GM19043 (cell line): Measurements from ENCODE around the gene MAP3K19.
"Not testable (repeated sequence)": the region's sequence is repeated elsewhere in the genome, so short reads cannot be mapped to it uniquely, and the experiment has no call there.

Source experiments
- ATAC-seq: cut with Tn5 transposase; IDR thresholded peaks from one replicate; pipeline ENCODE4 v1.9.1; 2021; ENCODE audit warnings: low read depth; ENCODE audit not compliant: unreplicated experiment

MAP3K19 gene

DNA sequence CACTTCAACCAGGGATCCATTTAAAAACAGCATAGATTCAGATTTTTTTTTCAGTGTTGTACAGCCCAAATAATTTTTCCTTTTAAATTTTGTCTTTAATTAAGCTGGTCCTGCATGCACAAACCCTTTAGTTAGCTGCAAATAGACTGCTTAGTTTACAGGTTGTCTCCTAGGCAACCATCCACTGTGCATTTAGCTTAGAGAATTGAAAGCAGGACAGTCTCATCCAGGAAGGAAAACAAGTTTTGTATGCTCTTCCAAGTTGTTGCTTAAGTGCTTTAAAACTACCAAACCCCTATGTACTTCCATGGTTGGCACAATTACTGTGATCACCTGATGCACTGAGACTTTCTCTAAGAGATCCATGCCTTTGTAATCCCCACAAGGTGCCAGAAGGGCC is at the start of gene MAP3K19:
Gene MAP3K19, minus strand, starts transcription at position 148 of the 400 bp plus-strand sequence. CDS start 22,800 bp downstream, outside the sequence.
- ATAC-seq = no peak

DNA sequence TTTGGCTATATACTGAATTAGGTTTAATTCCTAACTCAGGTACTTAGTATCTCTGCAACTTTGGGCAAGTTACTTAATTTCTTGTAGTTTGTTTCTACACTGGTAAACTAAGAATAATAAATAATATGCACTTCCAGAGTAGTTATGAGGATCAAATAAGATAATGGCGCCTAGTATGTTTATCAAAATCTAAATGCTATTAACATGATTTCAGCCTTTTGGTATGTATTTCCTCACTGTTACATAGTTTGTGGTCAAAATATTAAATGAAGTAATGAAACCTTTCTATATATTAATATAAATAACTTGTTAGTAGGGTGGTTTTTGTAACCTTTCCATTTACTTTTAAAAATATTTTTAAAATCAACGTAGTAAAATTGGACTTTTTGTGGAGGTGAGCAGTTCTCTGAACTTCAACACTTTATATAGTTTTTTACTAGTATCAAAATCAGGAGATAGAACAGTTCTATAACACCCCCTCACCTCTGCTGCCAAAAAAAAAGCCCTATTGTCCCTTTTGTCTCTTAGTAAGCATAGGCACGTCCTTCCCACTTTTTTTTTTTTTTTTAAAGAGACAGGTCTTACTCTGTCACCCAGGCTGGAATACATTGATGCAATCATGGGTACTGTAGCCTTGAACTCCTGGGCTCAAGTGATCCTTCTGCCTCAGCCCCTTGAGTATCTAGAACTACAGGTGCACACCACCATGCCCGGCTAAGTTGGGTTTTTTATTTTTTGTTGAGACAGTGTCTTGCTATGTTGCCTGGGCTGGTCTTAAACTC is 49.6 kb upstream of the MAP3K19 start:
- ATAC-seq = no peak

DNA sequence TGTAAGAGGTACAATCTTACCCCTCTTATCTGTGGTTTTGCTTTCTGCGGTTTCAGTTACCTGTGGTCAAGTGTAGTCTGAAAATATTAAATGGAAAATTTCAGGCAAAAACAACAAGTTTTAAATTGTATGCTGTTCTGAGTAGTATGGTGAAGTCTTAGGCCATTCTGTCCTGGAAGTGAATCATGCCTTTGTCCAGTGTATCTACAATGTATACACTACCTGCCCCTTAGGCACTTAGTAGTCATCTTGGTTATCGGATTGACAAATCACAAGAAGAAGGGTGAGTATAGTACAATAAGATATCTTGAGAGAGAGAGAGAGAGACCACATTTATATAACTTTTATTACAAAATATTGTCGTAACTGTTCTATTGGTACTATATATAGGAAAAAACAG is 48.3 kb upstream of the MAP3K19 start:
- no peak for ATAC-seq

GRCh38 chr2:135094508-135094907 is 47.3 kb upstream of the MAP3K19 start:
- ATAC-seq = no peak

DNA sequence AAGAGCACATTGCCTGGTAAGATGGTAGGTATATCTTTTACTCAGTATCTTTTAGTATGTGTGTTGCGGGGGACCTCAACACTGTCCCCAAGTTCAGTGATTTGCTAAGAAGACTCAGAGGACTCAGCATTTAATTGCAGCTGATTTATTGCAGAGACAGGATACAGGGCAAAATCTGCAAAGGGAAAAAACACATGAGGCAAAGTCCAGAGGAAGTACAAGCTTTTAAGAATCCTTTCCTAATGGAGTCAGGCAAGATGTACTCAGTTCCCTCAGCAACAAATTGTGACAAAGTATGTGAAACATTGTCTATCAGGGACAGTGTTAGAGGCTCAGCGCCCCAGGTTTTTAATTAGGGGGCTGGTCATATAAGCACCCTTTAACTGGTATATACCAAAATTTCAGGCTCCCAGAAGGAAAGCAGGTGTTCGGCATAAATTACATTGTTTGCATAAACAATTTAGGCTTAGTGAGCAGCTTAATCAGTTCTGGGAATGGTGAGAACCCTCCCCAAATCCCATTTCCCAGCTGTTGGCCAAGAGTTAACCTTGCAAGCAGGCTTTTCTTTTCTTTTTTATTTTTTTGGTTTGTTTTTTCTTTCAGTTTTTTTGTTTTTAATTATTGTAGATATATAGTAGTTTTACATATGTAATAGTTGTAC is 46.6 kb upstream of the MAP3K19 start:
- ATAC-seq = no peak

DNA sequence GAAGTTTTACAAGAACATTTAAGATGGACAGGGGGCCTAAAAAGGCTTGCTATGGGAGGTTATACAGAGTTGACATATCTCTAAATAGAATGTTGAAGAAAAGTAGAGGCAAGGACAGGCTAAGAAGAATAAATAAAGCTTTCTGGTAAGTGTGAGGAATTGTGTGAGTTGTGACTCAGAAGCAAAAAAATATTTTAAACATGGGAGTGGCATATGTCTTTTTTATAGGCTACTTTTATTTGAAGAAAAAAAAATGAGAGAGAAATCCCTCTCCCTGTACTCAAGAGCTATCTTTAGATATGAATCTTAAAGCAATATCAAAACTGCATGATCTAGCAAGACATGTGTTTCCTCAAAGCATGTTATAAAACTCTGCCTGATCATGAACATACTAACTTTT is 45.9 kb upstream of the MAP3K19 start:
- no peak for ATAC-seq

GRCh38 chr2:135091681-135092080 is 44.4 kb upstream of the MAP3K19 start:
- ATAC-seq = no peak

DNA sequence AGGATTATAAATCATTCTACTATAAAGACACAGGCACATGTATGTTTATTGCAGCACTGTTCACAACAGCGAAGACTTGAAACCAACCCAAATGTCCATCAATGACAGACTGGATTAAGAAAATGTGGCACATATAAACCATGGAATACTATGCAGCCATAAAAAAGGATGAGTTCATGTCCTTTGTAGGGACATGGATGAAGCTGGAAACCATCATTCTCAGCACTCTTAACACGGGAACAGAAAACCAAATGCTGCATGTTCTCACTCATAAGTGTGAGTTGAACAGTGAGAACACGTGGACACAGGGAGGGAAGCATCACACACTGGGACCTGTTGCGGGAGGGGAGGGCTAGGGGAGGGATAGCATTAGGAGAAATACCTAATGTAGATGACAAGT is 42.4 kb upstream of the MAP3K19 start:
- ATAC-seq = not testable (repeated sequence)

DNA sequence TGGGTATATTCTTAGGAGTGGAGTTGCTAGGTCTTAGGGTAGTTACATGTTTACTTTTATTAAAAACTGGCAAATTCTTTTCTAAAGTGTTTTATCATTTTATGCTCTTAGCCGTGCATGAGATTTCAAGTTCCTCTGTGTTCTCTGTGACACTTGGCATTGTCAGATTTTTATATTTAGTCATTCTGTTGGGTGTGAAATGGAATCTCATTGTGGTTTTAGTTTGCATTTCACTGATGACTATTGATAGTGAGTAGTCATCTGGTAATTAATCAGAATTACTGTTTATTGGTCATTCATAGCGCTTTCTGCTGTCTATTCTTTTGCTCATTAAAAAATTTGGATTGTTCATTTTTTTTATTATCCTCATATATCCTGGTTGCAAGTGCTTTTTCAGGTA is 39.0 kb upstream of the MAP3K19 start:
- no peak for ATAC-seq

DNA sequence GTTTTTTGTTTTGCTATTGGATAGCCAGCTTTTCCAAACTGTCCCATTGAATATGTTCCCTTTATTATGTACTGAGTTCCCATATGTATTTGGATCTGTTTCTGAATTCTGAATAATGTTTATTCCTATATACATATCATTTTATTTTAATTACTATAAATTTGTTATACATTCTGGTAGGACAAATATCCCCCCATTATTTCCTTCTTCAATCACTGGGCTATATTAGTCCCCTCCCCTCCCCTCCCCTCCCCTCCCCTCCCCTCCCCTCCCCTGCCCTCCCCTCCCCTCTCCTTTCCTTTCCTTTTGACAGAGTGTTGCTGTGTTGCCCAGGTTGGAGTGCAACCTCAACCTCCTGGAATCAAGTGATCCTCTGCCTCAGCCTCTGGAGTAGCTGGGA is 31.2 kb upstream of the MAP3K19 start:
- no peak for ATAC-seq

DNA sequence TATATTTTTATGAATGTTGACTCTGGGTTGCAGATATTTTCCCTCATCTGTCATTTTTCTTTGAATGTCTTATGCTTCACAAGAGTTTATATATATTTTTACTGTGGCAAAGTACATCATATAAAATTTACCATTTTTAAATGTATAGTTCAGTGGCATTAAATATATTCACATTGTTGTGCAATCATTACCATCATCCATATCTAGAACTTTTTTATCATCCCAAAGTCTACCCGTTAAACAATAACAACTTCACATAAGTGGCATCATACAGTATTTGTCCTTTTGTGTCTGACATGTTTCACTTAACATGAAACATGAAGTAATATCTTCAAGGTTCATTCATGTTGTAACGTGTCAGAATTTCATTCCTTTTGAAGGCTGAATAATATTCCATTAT is 29.3 kb upstream of the MAP3K19 start:
- ATAC-seq = no peak

DNA sequence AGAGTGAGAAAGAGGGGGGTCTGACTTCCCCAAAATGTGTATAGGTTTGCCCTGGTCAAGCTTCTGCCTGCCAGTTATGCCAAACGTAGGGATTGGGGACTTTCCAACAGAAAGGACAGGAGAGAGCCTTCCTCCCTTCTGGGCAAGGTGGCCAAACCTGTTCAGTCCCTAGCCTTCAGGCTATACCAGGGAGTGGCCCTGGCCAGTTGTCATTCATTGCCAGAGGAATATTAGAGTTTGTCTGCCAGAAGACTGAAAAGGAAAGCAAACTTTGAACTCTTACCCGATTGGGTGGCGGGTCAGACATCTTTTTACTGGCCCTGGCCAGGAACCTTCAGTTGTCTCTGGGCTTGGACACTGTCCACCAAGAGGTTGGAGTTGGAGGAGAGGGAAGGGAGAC is 27.0 kb upstream of the MAP3K19 start:
- no peak for ATAC-seq

DNA sequence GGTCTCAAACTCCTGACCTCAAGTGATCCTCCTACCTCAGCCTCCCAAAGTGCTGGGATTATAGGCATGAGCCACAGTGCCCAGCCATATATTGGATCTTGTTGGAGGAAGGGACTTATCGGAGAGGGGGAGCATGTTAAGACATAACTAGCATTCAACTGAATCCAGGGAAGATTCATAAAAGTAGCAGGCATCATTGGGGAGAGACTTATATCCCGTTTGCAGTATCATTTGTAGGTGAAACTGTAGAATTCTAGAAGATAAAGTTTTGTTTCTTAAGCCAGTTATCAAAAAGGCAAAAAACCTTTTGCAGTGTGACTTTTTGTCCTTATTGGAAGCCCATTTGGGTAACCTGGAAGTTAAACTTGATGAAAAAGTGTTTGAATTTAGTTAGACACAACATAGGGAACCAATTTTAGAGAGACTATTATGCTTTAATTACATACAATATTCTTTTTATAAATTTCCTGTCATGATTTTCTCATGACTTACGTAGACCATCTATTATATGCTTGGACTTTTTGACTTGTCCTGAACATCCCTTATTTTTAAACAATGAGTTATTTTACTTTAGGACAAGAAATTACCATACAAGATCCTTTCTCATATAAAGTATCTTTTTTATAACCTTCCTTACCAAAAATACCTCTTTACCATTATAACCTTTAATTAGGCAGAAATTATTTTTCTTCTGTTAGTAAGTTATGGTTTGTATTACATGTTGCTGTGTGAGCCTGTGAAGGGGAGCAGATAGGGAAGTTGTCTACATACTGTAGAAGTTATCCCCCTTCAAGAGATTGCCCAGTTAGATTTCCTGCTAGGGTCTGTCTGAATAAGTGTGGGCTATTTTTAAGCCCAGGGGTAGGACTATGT is 25.1 kb upstream of the MAP3K19 start:
- no peak for ATAC-seq

GRCh38 chr2:135066710-135067109 is 19.5 kb upstream of the MAP3K19 start:
- ATAC-seq = no peak

DNA sequence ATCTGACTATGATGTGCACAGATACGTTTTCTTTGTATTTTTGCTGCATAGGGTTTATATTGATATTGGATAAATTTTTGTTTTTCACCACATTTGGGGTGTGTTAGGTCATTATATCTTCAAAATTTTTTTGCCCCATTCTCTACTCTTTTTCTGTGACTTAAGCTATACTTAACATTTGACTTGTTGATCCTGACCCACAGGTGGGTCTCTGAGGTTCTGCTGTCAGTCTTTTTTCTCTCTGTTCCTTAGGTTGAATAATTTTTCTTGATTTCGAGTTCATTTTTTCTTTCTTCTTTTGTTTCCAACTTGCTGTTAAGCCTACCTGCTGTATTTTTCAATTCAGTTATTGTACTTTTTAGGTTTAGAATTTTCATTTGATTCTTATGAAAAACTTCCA is 16.9 kb upstream of the MAP3K19 start:
- ATAC-seq = no peak

DNA sequence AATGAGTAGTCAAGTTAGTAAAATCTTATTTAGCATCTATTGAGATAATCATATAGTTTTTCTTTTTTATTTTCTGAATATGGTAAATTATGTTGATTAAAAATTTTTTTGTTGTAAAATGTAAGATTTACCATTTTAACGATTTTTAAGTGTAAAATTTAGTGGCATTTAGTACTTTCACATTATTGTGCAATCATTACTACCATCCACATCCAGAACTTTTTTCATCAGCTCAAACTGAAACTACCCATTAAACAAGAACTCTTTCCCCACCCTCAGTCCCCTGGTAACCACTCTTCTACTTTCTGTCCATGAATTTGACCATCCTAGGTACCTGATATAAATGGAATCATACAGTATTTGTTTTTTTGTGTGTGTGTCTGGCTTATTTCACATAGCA is 16.0 kb upstream of the MAP3K19 start:
- no peak for ATAC-seq

GRCh38 chr2:135059577-135059976 is 12.3 kb upstream of the MAP3K19 start:
- ATAC-seq = no peak

DNA sequence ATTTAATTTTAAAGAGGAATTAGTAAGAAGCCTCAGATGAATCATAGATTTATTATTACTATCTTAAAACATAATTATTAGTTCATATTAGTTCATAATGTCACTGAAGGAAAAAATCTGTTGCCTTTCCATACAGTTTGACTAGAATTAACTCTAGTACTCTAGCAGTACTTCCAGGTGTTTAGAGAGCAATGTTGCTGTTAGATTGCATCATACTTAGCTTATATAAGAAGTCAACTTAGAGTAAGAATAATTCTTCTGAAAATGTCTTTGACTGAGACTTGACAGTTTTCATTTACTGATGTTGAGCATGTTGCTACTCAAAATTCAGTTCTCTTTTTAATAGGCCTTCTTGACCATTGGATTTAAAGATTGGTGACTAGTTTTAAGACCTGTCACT is 9.5 kb upstream of the MAP3K19 start:
- ATAC-seq = no peak

GRCh38 chr2:135055182-135055786 is 8.0 kb upstream of the MAP3K19 start:
- ATAC-seq = no peak

DNA sequence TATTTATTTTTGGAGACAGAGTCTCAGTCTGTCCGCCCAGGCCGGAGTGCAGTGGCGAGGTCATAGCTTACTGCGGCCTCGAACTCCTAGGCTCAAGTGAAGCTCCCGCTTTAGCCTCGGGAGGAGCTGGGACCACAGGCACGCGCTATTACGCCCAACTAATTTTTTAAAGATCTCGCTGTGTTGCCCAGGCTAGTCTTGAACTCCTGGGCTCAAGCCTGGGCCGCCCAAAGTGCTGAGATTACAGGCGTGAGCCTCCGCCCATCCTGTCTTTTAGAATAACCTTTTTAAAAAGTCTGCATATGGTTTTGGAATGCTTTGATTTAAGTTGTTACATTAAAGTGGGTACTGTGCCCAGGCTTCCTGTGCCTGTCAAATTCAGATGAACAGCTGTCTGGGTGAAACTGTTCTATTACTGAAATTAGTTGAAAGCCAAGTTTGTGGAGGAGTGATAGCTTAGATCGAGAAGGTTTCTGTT is 5.8 kb upstream of the MAP3K19 start:
- ATAC-seq = peak; percentile 28
